ENCODE data around the gene SLC6A18.

The SLC6A18 gene

DNA sequence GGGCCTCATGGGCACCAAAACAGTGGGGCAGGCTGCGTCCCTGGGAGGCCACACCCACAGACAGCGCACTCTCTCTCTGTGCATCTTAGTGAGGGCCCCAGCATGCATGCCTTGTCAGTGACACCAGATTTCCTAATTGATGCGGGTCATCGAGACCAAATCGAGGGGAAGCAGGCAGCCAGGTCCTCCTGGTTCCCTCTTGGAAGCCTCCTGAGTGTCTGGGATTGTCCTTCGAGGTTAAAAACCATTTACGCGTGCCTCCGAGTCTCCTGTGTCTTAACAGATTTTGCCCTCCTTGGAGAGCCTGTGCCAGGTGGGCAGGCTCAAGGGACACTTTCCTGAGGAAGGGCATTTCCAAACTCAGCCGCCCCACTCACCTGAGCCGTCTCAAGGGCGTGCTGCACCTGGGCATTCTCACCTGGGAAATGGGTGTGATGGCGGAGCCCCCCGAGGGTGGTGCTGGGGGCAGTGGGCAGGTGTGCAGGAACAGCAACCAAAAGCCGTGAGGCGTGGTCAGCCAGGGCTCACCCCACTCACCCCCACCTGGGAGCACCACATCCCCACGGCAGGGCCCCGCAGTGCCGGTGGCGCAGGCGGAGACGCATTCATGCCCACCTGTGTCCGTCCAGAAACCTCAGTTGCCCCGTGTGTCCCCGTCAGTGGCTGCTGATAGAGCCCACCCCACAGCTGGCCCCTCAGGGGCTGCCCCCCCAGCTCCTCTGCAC is 21.1 kb upstream of the SLC6A18 start:
- DNase-seq, result no peak

DNA sequence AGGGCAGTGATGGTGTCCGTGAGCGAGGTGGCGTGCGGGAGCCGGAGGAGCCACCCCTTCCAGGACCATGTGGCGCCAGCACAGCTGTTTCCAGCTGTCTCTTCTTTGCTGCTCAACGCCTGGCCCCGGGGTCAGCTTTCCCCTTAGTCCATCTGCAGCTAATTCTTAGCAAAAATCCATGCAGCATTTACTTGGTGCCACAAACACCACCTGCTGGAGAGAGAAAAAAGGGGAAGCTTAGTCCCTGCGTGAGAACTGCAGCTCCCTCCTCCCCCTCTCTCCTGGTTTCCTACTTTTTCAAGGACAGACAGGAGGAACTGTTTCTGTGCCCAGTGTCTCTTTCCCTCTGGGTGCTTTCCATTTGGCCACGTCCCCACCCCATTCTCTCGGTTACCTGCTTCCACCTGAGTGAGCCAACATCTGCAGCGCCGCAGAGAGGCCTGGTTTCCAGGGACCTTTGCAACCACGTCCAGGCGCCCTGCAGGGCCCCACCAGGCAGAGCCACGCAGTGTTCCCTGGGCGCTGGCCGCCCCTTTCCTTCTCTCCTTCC is 20.4 kb upstream of the SLC6A18 start:
- DNase-seq, result no peak

- DNase-seq, result no peak
Observed at GRCh38 chr5:1205255-1206180, 19.7 kb upstream of the SLC6A18 start.

DNA sequence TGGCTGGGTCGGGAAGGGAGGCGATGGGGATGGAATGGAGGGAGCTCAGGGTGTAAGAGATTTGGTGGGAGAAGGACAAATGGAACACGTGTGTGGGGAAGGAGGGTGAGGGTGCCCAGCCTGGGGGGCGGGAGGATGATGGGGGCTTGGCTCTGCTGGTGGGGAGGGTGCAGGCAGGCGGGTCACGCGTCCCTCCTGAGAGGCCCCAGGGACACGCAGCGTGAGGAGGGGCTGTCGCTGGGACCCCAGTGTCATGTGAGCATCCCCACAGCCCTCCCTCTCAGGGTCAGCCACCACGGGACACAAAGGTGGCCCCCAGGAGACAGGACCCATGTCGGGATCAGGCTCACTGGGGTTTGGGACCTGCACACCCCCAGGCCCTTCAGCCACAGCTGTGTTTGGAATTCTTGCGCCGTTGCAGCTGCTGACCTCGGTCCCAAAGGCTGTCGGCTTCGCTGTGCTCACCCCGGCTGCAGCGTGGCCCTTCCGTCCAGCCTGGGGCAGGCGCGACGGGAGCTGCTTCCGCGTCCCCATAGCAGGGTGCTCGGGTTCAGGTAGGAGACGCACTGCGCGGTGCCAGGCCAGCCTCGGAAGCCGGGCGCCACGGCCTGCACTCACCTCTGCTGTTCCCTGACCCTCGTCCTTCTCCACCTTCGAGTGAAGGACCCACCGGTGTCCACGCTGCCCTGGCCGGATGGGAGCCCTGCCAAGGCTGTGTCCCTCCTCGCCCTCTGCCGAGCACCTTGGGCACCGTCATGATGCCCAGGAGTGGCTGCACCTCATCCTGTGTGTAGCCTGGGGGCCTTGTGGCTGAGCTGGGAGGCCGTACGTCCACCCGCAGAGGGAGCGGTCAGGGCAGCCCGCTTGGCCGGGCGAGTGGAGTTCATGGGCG is 18.4 kb upstream of the SLC6A18 start:
- DNase-seq, result no peak

- no peak for DNase-seq
Observed at GRCh38 chr5:1207555-1207954, 17.6 kb upstream of the SLC6A18 start.

DNA sequence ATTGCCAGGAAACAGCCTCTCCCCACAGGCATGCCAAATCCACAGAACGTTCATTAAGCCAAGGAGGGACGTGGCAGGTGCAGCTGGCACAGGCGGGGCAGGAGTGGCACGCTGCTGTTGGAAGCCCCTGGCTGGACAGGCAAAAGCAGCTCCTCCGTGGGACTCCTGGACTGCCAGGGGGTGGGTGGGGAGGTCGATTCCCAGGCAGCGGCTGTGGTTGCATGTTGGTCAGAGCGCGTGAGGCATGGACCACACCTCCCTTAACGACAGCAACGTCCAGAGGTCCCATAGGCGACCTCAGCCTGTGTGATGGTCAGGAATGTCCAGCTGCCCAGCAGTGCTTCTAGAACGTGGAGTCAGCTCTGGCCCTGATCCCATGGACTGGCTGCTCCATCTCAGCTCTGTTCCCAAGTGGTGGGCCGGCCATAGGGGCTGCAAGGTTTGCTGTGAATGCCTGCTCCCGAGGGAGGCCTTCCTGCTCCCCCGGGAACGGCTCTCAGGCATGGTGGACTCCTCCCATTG is 16.9 kb upstream of the SLC6A18 start:
- DNase-seq, result no peak

DNA sequence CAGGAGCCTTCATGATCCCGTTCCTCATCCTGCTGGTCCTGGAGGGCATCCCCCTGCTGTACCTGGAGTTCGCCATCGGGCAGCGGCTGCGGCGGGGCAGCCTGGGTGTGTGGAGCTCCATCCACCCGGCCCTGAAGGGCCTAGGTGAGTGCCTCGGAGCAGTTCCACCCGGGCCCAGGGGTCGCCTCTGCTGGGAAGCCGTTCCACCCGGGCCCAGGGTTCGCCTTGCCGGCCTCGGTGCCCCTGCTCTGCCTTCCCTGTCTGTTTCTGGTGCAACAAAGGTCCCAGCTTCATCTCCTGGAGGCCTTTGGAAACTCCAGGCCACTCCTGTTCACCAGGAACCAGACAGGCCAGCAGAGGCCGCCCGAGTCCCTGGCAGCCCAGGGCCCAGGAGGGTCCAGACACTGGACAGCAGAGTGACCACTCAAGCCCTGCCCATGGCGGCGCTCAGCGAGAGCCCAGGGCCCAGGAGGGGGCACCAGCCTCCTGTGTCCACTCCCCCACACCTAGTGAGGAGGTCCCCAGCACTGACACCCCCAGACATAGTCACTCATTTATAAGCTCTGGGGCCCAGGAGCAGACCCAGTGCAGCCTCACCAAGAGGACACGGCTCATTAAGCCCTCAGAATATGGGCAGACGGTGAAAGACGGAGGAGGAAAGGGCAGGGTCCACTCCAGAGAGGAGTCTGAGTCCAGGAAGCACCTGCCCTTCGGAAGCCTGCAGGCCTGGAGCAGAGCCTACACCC is 16.3 kb upstream of the SLC6A18 start:
- DNase-seq, result no peak

- no peak for DNase-seq
Observed at GRCh38 chr5:1209489-1209852, 15.7 kb upstream of the SLC6A18 start.

DNA sequence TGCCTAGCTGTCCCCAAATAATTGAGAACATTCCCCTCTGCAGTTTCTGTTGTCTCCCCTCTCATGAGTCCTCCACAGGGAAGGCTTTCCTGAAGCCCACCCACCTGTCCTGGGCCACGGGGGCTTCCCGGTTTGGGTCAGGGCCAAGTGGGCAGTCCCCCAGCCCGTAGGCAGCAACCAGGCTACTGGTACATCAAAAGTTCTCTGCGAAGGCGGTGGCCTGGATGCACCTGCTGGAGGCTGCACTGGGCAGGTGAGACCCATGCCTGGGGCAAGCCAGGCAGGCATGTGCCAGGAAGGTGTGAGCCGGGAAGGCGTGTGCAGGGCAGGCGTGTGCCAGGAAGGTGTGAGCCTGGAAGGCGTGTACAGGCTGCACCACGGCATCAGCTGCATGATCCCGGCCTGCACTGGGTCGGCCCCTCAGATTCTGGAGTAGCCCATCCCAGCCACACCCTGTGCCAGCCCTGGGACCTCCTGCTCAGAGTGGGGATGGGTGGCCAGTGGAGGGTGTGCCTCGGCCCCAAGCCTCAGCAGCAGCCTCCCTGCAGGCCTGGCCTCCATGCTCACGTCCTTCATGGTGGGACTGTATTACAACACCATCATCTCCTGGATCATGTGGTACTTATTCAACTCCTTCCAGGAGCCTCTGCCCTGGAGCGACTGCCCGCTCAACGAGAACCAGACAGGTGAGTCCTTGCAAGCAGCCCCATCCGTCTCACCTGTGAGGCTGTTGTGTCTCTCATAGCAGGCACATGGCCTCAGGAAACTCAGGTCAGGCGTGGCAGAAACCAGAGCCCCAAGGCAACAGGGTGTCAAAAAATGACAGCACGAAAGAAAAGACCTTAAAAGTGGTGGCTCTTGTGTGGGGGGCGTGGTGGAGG is 15.0 kb upstream of the SLC6A18 start:
- no peak for DNase-seq

DNA sequence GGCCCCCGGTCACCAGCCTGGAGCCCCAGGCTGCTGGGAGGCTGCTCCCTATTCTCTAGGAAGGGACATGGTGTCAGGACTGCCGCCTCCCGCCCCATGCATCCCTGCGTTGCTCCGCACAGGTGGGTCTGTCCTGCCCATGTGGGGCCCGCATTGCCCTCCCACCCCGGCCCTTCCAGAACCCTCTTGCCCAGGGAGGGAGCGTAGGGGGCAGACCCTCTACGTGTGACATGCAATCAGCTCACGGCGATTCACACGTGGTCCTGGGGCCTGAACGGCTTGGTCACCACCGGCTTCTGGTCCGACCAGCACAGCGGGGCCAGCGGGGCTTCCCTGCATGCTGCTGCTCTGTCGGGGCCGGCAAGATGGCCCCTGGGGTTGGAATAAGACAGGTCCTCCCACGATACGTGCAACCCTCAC is 14.3 kb upstream of the SLC6A18 start:
- no peak for DNase-seq

DNA sequence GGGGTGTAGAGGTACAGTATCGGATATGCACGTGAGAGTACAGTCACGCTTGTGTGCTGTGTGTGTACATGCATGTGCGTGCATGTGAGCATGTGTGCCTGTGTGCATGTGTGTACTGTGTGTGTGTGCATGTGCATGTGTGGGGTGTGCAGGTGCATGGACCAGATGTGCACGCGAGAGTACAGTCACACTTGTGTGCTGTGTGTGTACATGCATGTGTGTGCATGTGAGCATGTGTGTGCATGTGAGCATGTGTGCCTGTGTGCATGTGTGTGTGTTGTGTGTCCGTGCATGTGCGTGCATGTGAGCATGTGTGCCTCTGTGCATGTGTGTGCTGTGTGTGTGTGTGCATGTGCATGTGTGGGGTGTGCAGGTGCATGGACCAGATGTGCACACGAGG is 13.5 kb upstream of the SLC6A18 start:
- DNase-seq, result no peak

GRCh38 chr5:1212271-1212670 is 12.9 kb upstream of the SLC6A18 start:
- no peak for DNase-seq

DNA sequence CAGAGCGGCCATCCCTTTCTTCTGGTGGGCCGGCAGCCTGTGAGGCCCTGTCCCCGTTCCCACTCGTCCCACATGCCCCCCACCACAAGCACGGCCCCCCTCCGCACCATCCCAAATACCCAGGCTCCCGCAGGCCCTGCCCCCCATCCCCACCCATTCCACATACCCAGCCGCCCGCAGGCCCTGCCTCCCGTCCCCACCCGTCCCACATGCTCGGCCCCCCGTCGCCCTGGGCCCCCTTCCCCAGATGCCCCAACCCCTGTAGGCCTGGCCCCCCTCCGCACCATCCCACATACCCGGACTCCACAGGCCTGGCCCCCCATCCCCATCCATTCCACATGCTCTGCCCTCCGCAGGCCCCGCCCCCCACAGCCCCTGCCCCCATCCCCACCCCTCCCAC is 12.3 kb upstream of the SLC6A18 start:
- no peak for DNase-seq

GRCh38 chr5:1213508-1214162 is 11.5 kb upstream of the SLC6A18 start:
- no peak for DNase-seq

- no peak for DNase-seq
Observed at GRCh38 chr5:1214163-1214935, 10.8 kb upstream of the SLC6A18 start.

DNA sequence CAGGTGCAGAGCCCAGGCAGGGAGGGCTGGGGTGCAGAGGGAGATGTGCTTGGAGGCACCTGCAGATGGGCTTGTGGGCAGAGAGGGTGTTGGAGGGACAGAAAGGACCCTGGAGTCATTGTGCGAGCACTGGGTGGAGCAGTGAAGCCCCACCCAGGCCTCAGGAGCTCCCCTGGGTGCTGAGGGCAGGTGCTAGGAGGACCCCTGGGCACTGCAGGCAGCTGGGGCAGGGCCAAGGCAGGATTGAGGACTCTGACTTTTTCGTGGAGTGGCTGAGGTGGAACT is 10.3 kb upstream of the SLC6A18 start:
- no peak for DNase-seq

DNA sequence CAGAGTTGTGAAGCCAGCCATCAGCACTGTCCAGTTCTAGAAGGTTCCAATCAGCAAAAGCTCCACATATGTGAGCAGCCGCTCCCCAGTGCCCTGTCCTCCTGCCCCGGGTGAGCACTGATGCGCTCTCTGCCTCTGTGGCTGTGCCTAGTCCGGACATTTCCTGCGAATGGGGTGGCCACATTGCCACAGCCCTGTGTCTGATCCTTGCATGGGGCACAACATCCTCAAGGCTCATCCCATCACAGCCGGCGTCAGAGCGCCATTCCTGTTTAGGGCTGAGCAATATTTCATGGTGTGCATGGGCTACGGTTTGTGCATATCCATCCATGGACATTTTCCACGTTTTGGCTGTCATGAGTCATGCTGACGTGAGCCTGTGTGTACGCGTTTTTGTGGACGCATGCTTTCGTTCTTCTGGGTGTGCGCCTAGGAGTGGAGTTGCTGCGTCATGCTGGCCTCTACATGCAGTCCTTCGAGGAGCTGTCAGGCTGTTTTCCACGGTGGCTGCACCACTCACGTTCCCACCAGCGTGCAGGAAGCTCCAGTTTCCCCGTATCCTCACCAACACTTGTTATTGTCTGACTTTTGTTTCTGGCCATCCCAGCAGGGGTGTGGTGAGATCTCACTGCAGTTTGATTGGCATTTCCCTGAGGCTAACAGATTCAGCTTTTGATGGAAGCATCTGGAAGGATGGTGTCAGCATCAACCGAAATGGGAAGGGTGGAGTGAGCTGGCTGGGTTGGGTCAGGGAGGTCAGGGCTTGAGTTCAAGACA is 9.7 kb upstream of the SLC6A18 start:
- no peak for DNase-seq

DNA sequence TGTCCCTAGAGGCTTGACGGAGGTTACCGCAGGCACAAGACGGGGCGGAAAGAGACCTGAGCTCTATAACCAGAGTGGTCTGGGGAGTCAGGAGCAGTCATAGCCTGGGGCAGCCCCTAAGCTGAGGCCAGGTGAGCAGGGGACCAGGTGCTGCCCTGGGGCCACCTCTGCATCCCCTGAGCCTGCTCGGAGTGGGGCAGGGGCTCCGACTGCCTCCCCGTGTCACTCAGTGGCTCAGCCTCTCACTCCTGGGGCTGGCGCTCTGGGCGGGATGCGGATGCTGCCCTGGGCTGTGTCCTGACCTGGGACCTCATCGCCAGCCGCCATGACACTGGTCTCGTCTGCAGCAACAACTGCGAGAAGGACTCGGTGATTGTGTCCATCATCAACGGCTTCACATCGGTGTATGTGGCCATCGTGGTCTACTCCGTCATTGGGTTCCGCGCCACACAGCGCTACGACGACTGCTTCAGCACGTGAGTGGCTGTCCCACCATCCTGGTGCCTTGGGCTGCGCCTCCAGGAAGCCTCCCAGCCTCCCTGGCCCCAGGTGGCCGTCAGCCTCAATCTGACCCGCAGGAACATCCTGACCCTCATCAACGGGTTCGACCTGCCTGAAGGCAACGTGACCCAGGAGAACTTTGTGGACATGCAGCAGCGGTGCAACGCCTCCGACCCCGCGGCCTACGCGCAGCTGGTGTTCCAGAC is 8.8 kb upstream of the SLC6A18 start:
- no peak for DNase-seq
